ENCODE results near the gene SON. TPM values are rescaled to one million over a fixed set of nuclear protein-coding genes. Genes with fewer than 3 reads are reported as not detected.

Gene SON
- total RNA-seq, 4 donors from 2014 or later: 134 to 474 (median 401) TPM

DNA sequence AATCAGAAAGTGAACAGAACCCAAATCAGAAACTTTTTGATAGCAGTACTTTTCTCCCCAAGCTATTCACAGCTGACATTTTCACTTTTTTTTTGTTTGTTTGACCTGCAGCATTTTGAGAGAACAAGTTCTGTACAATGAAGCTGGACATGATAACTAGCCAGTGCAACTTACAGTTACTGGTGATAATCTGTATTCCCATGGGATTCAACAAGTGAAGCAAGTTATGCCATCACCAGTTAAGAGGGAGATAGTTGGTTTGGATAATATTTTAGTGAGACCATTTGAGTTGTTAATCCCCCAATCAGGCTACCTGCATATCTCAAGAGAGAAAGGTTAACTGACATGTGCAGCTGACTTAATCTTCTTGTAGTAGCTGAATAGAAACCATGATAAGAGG is 18.1 kb downstream of the SON start:
- no peak for TF ChIP-seq POLR2AphosphoS5 (IDR thresholded peaks at IDR 0.05)
- no peak for TF ChIP-seq POLR2A (IDR thresholded peaks at IDR 0.05)
- TF ChIP-seq, protein P1, sequence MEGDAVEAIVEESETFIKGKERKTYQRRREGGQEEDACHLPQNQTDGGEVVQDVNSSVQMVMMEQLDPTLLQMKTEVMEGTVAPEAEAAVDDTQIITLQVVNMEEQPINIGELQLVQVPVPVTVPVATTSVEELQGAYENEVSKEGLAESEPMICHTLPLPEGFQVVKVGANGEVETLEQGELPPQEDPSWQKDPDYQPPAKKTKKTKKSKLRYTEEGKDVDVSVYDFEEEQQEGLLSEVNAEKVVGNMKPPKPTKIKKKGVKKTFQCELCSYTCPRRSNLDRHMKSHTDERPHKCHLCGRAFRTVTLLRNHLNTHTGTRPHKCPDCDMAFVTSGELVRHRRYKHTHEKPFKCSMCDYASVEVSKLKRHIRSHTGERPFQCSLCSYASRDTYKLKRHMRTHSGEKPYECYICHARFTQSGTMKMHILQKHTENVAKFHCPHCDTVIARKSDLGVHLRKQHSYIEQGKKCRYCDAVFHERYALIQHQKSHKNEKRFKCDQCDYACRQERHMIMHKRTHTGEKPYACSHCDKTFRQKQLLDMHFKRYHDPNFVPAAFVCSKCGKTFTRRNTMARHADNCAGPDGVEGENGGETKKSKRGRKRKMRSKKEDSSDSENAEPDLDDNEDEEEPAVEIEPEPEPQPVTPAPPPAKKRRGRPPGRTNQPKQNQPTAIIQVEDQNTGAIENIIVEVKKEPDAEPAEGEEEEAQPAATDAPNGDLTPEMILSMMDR (IDR thresholded peaks at IDR 0.05): no peak
- TF ChIP-seq EP300 (IDR thresholded peaks at IDR 0.05): no peak
- Histone ChIP-seq H3K27me3 (no peaks in the 10 kb centered on the region), H3K36me3 (peaks cover 8 to 82% of the 10 kb centered on the region in 2 donors), H3K27ac (peak overlapping the region in 1 of 4 donors; percentile 7), H3K9me3 (no peaks in the 10 kb centered on the region), H3K4me3 (no peak overlapping the region), H3K4me1 (peaks cover 0 to 73% (median 13%) of the 10 kb centered on the region in 3 donors)
- ATAC-seq: no peak

DNA sequence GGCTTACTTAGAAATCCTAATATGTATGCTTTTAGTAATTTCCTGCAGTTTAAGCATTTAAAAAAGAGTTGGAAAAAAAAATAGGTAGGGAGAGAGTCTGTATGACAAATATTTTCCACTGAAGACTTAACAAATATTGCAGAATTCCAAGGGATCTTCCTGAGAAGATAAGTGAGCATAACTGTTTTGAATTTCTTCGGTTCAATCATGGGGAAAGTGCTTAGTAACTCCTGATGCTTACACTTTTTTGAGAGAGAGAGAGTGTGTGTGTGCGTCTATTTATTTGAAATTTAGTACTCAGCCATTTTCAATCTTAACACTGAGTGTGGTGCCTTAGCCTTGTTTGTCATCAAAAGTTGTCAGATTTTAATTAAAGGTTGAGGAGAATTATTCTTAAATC is 18.5 kb downstream of the SON start:
- 25 to 43% methylated on average over 2 of the region's 2 CpGs for WGBS, 2 donors (ENCODE audit: low coverage in 1 of 2)
- no peak overlapping the region for H3K27ac ChIP-seq
- TF ChIP-seq, protein P1 (IDR thresholded peaks at IDR 0.05): no peak
- no peak for TF ChIP-seq POLR2A (IDR thresholded peaks at IDR 0.05)
- no peak for TF ChIP-seq EP300 (IDR thresholded peaks at IDR 0.05)
- no peak for TF ChIP-seq POLR2AphosphoS5 (IDR thresholded peaks at IDR 0.05)
- H3K27me3 ChIP-seq: no peaks in the 10 kb centered on the region
- ATAC-seq: no peak
- no peak overlapping the region for H3K4me3 ChIP-seq
- peaks cover 8 to 82% of the 10 kb centered on the region in 2 donors for H3K36me3 ChIP-seq
- no peaks in the 10 kb centered on the region for H3K9me3 ChIP-seq
- H3K4me1 ChIP-seq: peaks cover 0 to 69% (median 9%) of the 10 kb centered on the region in 3 donors

DNA sequence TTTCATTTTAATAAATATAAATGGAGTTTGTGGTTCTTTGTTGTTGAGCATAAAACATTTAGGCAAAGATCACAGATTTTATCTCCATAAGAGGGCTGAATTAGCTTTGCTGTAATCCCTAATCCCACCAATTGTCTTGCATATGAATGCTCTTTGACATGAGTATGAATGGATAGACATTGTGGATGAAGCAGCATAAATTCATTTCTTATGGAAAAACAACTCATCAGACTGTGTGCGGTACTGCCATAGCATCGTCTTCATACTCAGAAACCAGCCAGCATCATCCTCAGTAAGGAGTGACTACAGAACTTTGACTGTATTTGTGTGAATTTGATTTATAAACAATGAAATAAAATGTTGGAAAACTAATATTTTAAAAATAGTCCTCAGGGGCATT is 19.6 kb downstream of the SON start:
- peaks cover 8 to 82% of the 10 kb centered on the region in 2 donors for H3K36me3 ChIP-seq

DNA sequence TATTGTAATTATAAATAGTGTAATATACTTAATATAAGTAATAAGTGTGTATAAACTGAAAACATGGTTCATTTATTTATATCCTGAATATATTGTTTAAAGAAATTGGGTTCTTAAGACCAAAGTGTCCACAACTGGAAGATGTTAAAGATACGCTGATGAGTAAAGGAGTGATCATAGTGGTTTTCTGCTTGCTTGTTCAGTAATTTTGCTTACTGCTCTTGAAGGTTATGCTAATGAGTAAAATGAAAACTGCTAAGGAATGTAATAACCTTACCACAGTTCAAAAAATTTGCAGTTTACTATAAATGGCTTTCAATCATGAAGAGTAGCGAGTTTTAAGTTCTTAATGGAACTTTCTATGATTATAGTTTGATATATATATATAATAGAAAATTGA is 23.7 kb downstream of the SON start:
- Histone ChIP-seq H3K4me3 (no peak overlapping the region), H3K4me1 (peaks cover 0 to 39% (median under 1%) of the 10 kb centered on the region in 3 donors), H3K27ac (no peak overlapping the region), H3K27me3 (no peaks in the 10 kb centered on the region), H3K36me3 (peaks cover 0 to 80% of the 10 kb centered on the region in 2 donors), H3K9me3 (no peaks in the 10 kb centered on the region)
- ATAC-seq: no peak
- no peak for TF ChIP-seq EP300 (IDR thresholded peaks at IDR 0.05)
- 97 to 100% methylated on average over 2 of the region's 2 CpGs for WGBS, 2 donors (ENCODE audit: low coverage in 1 of 2)

More for the DNA sequence above, 19.6 kb downstream of the SON start:
- TF ChIP-seq POLR2A (IDR thresholded peaks at IDR 0.05) (no peak), POLR2AphosphoS5 (IDR thresholded peaks at IDR 0.05) (no peak)
- ATAC-seq: no peak
- Histone ChIP-seq H3K27ac (no peak overlapping the region), H3K4me1 (peaks cover 0 to 59% (median 8%) of the 10 kb centered on the region in 3 donors), H3K9me3 (no peaks in the 10 kb centered on the region), H3K27me3 (no peaks in the 10 kb centered on the region), H3K4me3 (no peak overlapping the region)
- WGBS, 2 donors (ENCODE audit: low coverage in 1 of 2): 100% methylated on average over 1 to 2 of the region's 2 CpGs

DNA sequence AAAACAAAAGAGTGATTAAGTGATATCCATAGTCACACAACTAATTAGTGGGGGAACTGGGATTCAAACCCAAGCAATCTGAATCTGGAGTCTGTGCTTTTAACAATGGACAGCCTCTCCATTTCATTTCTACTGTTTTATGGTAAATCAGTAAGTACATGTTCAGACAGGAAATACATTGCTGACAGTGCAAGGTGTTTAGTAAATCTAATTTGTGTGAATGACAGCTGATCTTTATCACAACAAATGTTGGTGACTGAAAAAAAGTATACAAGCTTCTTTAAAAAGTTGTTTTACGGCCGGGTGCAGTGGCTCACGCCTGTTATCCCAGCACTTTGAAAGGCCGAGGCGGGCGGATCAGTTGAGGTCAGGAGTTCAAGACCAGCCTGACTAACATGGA is 25.1 kb downstream of the SON start:
- no peaks in the 10 kb centered on the region for H3K27me3 ChIP-seq
- no peak overlapping the region for H3K4me3 ChIP-seq
- ATAC-seq: no peak
- peaks cover 0 to 75% of the 10 kb centered on the region in 2 donors for H3K36me3 ChIP-seq
- TF ChIP-seq EP300 (IDR thresholded peaks at IDR 0.05) (no peak), POLR2A (IDR thresholded peaks at IDR 0.05) (no peak), POLR2AphosphoS5 (IDR thresholded peaks at IDR 0.05) (no peak)
- TF ChIP-seq, protein P1 (IDR thresholded peaks at IDR 0.05): no peak
- H3K27ac ChIP-seq: no peak overlapping the region
- H3K4me1 ChIP-seq: peaks cover 0 to 39% (median 4%) of the 10 kb centered on the region in 3 donors
- H3K9me3 ChIP-seq: no peaks in the 10 kb centered on the region
- WGBS, 2 donors (ENCODE audit: low coverage in 1 of 2): 73 to 81% methylated on average over 6 of the region's 6 CpGs

DNA sequence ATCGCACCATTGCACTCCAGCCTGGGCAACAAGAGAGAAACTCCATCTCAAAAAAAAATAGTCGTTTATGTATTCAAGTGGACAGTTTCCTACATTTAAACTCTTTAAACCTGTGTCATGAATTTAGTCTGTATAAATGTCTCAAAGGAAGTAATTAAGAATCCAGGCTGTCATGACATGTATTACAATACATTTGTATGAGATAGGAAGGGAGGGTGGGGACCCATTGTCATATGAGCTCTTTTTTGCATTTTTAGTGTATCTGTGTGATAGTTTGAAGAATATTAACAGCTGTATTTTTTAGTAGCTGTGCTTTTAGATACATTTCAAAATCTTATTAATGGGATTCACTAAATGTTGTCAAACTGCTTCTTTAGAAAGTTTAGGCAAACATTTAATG is 25.6 kb downstream of the SON start:
- 78 to 82% methylated on average over 2 of the region's 2 CpGs for WGBS, 2 donors (ENCODE audit: low coverage in 1 of 2)
- Histone ChIP-seq H3K27me3 (no peaks in the 10 kb centered on the region), H3K4me3 (no peak overlapping the region), H3K36me3 (peaks cover 0 to 75% of the 10 kb centered on the region in 2 donors), H3K9me3 (no peaks in the 10 kb centered on the region), H3K4me1 (peaks cover 0 to 42% (median 4%) of the 10 kb centered on the region in 3 donors), H3K27ac (no peak overlapping the region)
- ATAC-seq: no peak
- TF ChIP-seq POLR2A (IDR thresholded peaks at IDR 0.05) (no peak), POLR2AphosphoS5 (IDR thresholded peaks at IDR 0.05) (no peak), EP300 (IDR thresholded peaks at IDR 0.05) (no peak)
- TF ChIP-seq, protein P1 (IDR thresholded peaks at IDR 0.05): no peak
